ENCODE data around the gene MOSPD3. TPM values are rescaled to one million over a fixed set of nuclear protein-coding genes. Genes with fewer than 3 reads are reported as not detected.
A peak's percentile ranks its signal among the peaks of the same experiment; 100 is the strongest.

The MOSPD3 gene
- total and polyA plus RNA-seq, 9 donors: 9.2 to 27.7 (median 24.4) TPM

- Histone ChIP-seq H3K4me3 (no peak overlapping the region), H3K36me3 (no peaks in the 10 kb centered on the region), H3K27ac (no peak overlapping the region), H3K4me1 (ENCODE audit: insufficient read depth) (no peaks in the 10 kb centered on the region), H3K9me3 (no peaks in the 10 kb centered on the region), H3K27me3 (no peaks in the 10 kb centered on the region)
- DNase-seq: peak in 1 of 5 donors; percentile 28
- no peak for TF ChIP-seq POLR2A (IDR thresholded peaks at IDR 0.05)
- no peak for TF ChIP-seq CTCF (IDR thresholded peaks at IDR 0.05)
- no peak for TF ChIP-seq EP300 (IDR thresholded peaks at IDR 0.05)
- WGBS, 3 donors: 87 to 89% (median 88%) methylated on average over 43 to 44 of the region's 44 CpGs
- intact Hi-C loops (cut with DNase I): loop anchor here in 1 of 4 donors (5.0 kb wide), 1 partner anchor 113 kb away; no protein-coding TSS in a partner anchor
These were observed 37.8 kb upstream of the MOSPD3 start for GRCh38 chr7:100574362-100575205.

- Histone ChIP-seq H3K27ac (no peak overlapping the region), H3K4me1 (ENCODE audit: insufficient read depth) (no peaks in the 10 kb centered on the region), H3K4me3 (no peak overlapping the region), H3K9me3 (no peaks in the 10 kb centered on the region), H3K36me3 (no peaks in the 10 kb centered on the region), H3K27me3 (no peaks in the 10 kb centered on the region)
- 74 to 82% (median 78%) methylated on average over 14 of the region's 14 CpGs for WGBS, 3 donors
- TF ChIP-seq CTCF (IDR thresholded peaks at IDR 0.05) (no peak), POLR2A (IDR thresholded peaks at IDR 0.05) (no peak), EP300 (IDR thresholded peaks at IDR 0.05) (no peak)
- intact Hi-C loops (cut with DNase I): no loop called here
- DNase-seq: peak in 1 of 5 donors; percentile 20
These were observed 37.1 kb upstream of the MOSPD3 start for GRCh38 chr7:100575206-100575631.

GRCh38 chr7:100575746-100576383, 36.5 kb upstream of the MOSPD3 start:
- no peak for TF ChIP-seq CTCF (IDR thresholded peaks at IDR 0.05)
- no peak for TF ChIP-seq EP300 (IDR thresholded peaks at IDR 0.05)
- TF ChIP-seq POLR2A (IDR thresholded peaks at IDR 0.05): no peak
- Histone ChIP-seq H3K27ac (no peak overlapping the region), H3K36me3 (no peaks in the 10 kb centered on the region), H3K9me3 (no peaks in the 10 kb centered on the region), H3K27me3 (no peaks in the 10 kb centered on the region), H3K4me3 (no peak overlapping the region), H3K4me1 (ENCODE audit: insufficient read depth) (no peaks in the 10 kb centered on the region)
- intact Hi-C loops (cut with DNase I): no loop called here
- WGBS, 3 donors: 75 to 86% (median 78%) methylated on average over 17 of the region's 17 CpGs
- peak in 1 of 5 donors; percentile 22 for DNase-seq

GRCh38 chr7:100576384-100576993, 35.9 kb upstream of the MOSPD3 start:
- Histone ChIP-seq H3K27ac (no peak overlapping the region), H3K36me3 (no peaks in the 10 kb centered on the region), H3K4me1 (ENCODE audit: insufficient read depth) (no peaks in the 10 kb centered on the region), H3K4me3 (no peak overlapping the region), H3K27me3 (no peaks in the 10 kb centered on the region), H3K9me3 (no peaks in the 10 kb centered on the region)
- DNase-seq: no peak
- TF ChIP-seq CTCF (IDR thresholded peaks at IDR 0.05): no peak
- intact Hi-C loops (cut with DNase I): no loop called here
- 92 to 93% (median 92%) methylated on average over 13 of the region's 13 CpGs for WGBS, 3 donors
